ENCODE measurements around the gene USP25.

USP25 gene

GRCh38 chr21:15848634-15849560 is 119.1 kb downstream of the USP25 start:
- no peak overlapping the region for H3K4me3 ChIP-seq
- no peak for DNase-seq (ENCODE audit: low spot score)
- H3K27ac ChIP-seq = no peak overlapping the region
- TF ChIP-seq CTCF (IDR thresholded peaks at IDR 0.05) = no peak

DNA sequence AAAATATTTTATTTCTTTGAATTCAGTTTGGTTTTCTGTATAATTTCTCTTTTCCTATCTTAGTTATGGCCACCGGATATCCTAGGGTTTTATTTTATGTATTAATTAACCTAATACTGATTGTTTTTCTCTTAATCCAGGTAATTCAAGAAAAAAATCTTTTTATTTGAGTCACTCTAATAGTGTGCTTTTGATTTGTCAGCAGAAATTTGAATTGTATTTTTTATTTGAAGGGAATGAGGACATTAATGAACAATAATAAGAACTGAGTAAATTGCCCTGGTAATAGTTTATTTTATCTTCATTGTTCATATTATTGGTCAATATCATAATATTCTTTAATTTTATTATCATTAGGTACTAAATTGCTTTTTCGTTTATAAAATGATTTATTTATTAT is 120.1 kb downstream of the USP25 start:
- H3K27ac ChIP-seq = no peak overlapping the region
- H3K4me3 ChIP-seq = no peak overlapping the region
- TF ChIP-seq CTCF (IDR thresholded peaks at IDR 0.05) = no peak
- no peak for DNase-seq (ENCODE audit: low spot score)

DNA sequence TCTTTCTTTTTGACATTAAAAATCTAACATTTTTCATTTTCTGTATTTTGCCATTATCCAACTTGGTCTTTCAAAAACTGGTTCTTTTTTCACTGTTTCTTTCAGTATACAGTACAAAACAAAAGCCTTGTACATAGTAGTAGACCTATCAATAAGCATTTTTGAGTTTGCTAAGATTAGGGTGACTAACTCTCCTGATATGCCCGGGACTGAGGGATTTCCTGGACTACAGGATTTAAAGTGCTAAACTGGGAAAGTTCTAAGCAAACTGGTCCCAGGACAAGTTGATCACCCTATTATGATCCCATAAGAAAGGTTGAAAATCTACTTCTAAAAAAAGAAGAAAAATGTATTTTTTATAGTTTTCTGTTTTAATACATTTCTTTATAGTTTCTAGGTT is 120.9 kb downstream of the USP25 start:
- no peak overlapping the region for H3K4me3 ChIP-seq
- H3K27ac ChIP-seq = no peak overlapping the region
- DNase-seq (ENCODE audit: low spot score) = no peak
- no peak for TF ChIP-seq CTCF (IDR thresholded peaks at IDR 0.05)

GRCh38 chr21:15852146-15852545 is 122.4 kb downstream of the USP25 start:
- no peak for TF ChIP-seq CTCF (IDR thresholded peaks at IDR 0.05)
- Histone ChIP-seq H3K4me3 (no peak overlapping the region), H3K27ac (no peak overlapping the region)
- DNase-seq (ENCODE audit: low spot score) = no peak

DNA sequence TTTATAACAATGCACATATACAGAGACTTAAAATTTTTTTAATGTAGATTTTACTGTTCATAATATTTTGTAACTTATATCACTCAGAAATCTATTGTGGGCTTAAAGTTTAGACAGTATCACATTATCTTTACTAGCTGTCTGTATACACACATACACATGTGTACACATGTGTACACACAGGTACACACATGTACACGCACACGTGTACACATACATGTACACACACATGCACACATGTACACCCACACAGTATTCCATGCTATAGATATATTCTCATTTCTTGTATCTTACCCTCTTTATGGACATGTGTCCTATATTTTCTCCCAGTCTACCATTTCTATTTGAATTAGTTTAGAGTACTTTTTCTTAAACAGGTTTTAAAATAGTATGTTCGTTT is 123.3 kb downstream of the USP25 start:
- no peak for DNase-seq (ENCODE audit: low spot score)
- no peak for TF ChIP-seq CTCF (IDR thresholded peaks at IDR 0.05)
- no peak overlapping the region for H3K27ac ChIP-seq
- no peak overlapping the region for H3K4me3 ChIP-seq

GRCh38 chr21:15856813-15857212 is 127.0 kb downstream of the USP25 start:
- no peak for TF ChIP-seq CTCF (IDR thresholded peaks at IDR 0.05)
- no peak for DNase-seq (ENCODE audit: low spot score)
- H3K4me3 ChIP-seq = no peak overlapping the region
- no peak overlapping the region for H3K27ac ChIP-seq

DNA sequence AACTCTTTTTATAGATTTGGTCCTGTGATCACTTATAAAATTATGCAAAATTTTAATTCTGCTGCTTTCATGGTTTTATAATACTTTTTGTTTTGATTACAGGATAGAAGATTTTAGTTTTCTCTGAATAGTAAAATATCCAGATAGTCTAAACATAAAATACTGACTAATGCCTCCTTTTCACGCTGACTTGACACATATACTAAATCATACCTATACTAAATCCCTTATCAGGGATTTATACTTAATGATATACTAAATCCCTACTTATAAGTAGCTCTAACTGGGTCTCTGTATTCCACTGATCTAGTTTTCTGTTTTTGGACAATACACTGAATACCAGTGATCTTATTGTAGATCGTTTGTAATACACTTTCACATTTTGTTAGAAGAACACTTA is 128.0 kb downstream of the USP25 start:
- DNase-seq (ENCODE audit: low spot score) = no peak
- no peak for TF ChIP-seq CTCF (IDR thresholded peaks at IDR 0.05)
- Histone ChIP-seq H3K27ac (no peak overlapping the region), H3K4me3 (no peak overlapping the region)

Measured in coronary artery (tissue), 2 donors.